WTC11 (cell line): ENCODE measurements around the gene NLRP6. TPM values are rescaled to one million over a fixed set of nuclear protein-coding genes. Genes with fewer than 3 reads are reported as not detected.

Experiments used
- ATAC-seq: fragments of 200-7000 bp; cut with Tn5 transposase; 2 replicates; pipeline ENCODE4 v1.10.0; 2021; ENCODE audit warnings: mild to moderate bottlenecking, moderate library complexity
- CTCF ChIA-PET: fragments of 300-600 bp; sonication (Branson Sonifier 250); formaldehyde crosslinking; loops from one replicate; lab custom pipeline; 2021; ENCODE audit warnings: antibody characterized with exemption; lab: Charles Lee
- POLR2A ChIA-PET: fragments of 350-600 bp; sonication (Branson Sonifier 250); formaldehyde crosslinking; loops from one replicate; lab custom pipeline; 2021; ENCODE audit warnings: antibody characterized with exemption; lab: Charles Lee
- DNase-seq: peaks from one replicate; pipeline ENCODE4 v3.0.0; 2021; ENCODE audit warnings: low spot score
- H3K27ac Mint-ChIP-seq: 2 replicates; pipeline ENCODE4 v1.8.0; 2021; ENCODE audit warnings: mixed read lengths
- H3K27me3 Mint-ChIP-seq: 2 replicates; pipeline ENCODE4 v1.8.0; 2021; ENCODE audit warnings: low read depth, mild to moderate bottlenecking, moderate library complexity, mixed read lengths
- H3K36me3 Mint-ChIP-seq: 2 replicates; pipeline ENCODE4 v1.8.0; 2021; ENCODE audit warnings: mixed read lengths
- H3K4me1 Mint-ChIP-seq: 2 replicates; pipeline ENCODE4 v1.8.0; 2022; ENCODE audit warnings: mixed read lengths
- H3K4me3 Mint-ChIP-seq: 2 replicates; pipeline ENCODE4 v1.8.0; 2021; ENCODE audit warnings: mild to moderate bottlenecking, moderate library complexity, mixed read lengths
- H3K9me3 Mint-ChIP-seq: 2 replicates; pipeline ENCODE4 v1.8.0; 2021; ENCODE audit warnings: mixed read lengths
- ATF1 ChIP-seq: sonication (generic); formaldehyde crosslinking; IDR thresholded peaks from 2 replicates; pipeline ENCODE4 v1.8.1; 2023; ENCODE audit warnings: mild to moderate bottlenecking, moderate library complexity, missing genetic modification reagents
- CREB1 ChIP-seq: sonication (generic); formaldehyde crosslinking; IDR thresholded peaks from 2 replicates; pipeline ENCODE4 v1.8.0; 2023; ENCODE audit warnings: mild to moderate bottlenecking, missing genetic modification reagents
- CREM ChIP-seq: sonication (generic); formaldehyde crosslinking; IDR thresholded peaks from 2 replicates; pipeline ENCODE4 v1.8.1; 2022; ENCODE audit warnings: mild to moderate bottlenecking, missing genetic modification reagents, moderate library complexity
- ELF4 ChIP-seq: sonication (generic); formaldehyde crosslinking; IDR thresholded peaks from 2 replicates; pipeline ENCODE4 v1.8.1; 2022; ENCODE audit warnings: low read depth, mild to moderate bottlenecking, moderate library complexity, missing genetic modification reagents
- FOXP1 ChIP-seq: sonication (generic); formaldehyde crosslinking; IDR thresholded peaks from 2 replicates; pipeline ENCODE4 v1.8.0; 2022; ENCODE audit warnings: missing genetic modification reagents, mild to moderate bottlenecking, moderate library complexity, borderline replicate concordance
- GTF2I ChIP-seq: fragments of 250-450 bp; sonication (Bioruptor Pico); conservative IDR thresholded peaks from 2 replicates; pipeline ENCODE4 v1.4.0; 2021; ENCODE audit warnings: mild to moderate bottlenecking
- JAZF1 ChIP-seq: fragments of 250-450 bp; sonication (Bioruptor Pico); IDR thresholded peaks from 2 replicates; pipeline ENCODE4 v1.9.0; 2021; ENCODE audit warnings: moderate library complexity, mild to moderate bottlenecking, inconsistent platforms
- JUN ChIP-seq: sonication (generic); formaldehyde crosslinking; IDR thresholded peaks from 2 replicates; pipeline ENCODE4 v1.8.0; 2023; ENCODE audit warnings: mild to moderate bottlenecking, missing genetic modification reagents
- NFE2L1 ChIP-seq: sonication (generic); formaldehyde crosslinking; IDR thresholded peaks from 2 replicates; pipeline ENCODE4 v1.8.1; 2023; ENCODE audit warnings: missing genetic modification reagents
- NR1H2 ChIP-seq: sonication (generic); formaldehyde crosslinking; IDR thresholded peaks from 2 replicates; pipeline ENCODE4 v1.9.0; 2021; ENCODE audit warnings: mild to moderate bottlenecking, moderate library complexity, missing genetic modification reagents
- OVOL2 ChIP-seq: fragments of 250-450 bp; sonication (Bioruptor Pico); IDR thresholded peaks from 2 replicates; pipeline ENCODE4 v1.9.0; 2021; ENCODE audit warnings: mild to moderate bottlenecking, borderline replicate concordance
- RORB ChIP-seq: fragments of 250-450 bp; sonication (Bioruptor Pico); IDR thresholded peaks from 2 replicates; pipeline ENCODE4 v1.9.0; 2021; ENCODE audit warnings: mild to moderate bottlenecking
- SMAD3 ChIP-seq: sonication (generic); formaldehyde crosslinking; IDR thresholded peaks from 2 replicates; pipeline ENCODE4 v1.8.0; 2022; ENCODE audit warnings: missing genetic modification reagents, mild to moderate bottlenecking, borderline replicate concordance
- SP1 ChIP-seq: sonication (generic); formaldehyde crosslinking; conservative IDR thresholded peaks from 2 replicates; pipeline ENCODE4 v1.8.1; 2022; ENCODE audit warnings: missing genetic modification reagents
- TCF7 ChIP-seq: sonication (generic); formaldehyde crosslinking; IDR thresholded peaks from 2 replicates; pipeline ENCODE4 v1.8.0; 2022; ENCODE audit warnings: mild to moderate bottlenecking, low read depth, missing genetic modification reagents, moderate library complexity
- TEAD1 ChIP-seq: sonication (generic); formaldehyde crosslinking; IDR thresholded peaks from 2 replicates; pipeline ENCODE4 v1.8.0; 2022; ENCODE audit warnings: mild to moderate bottlenecking, missing genetic modification reagents
- ZNF232 ChIP-seq: sonication (generic); formaldehyde crosslinking; IDR thresholded peaks from 2 replicates; pipeline ENCODE4 v1.8.0; 2022; ENCODE audit warnings: mild to moderate bottlenecking, missing genetic modification reagents
- ZNF263 ChIP-seq: sonication (generic); formaldehyde crosslinking; IDR thresholded peaks from 2 replicates; pipeline ENCODE4 v1.8.1; 2022; ENCODE audit warnings: low read depth, mild to moderate bottlenecking, moderate library complexity, missing genetic modification reagents
- total RNA-seq: library from RNA; stranded (reverse); gene quantifications from 3 replicates; pipeline ENCODE4 v1.2.3, GENCODE V29; 2021
- TF ChIP-seq, protein P1 (sequence below): sonication (generic); formaldehyde crosslinking; conservative IDR thresholded peaks from 2 replicates; pipeline ENCODE4 v1.8.1; 2022; ENCODE audit warnings: mild to moderate bottlenecking, missing genetic modification reagents
- TF ChIP-seq, protein P2 (sequence below): sonication (generic); formaldehyde crosslinking; IDR thresholded peaks from 2 replicates; pipeline ENCODE4 v1.8.0; 2023; ENCODE audit warnings: mild to moderate bottlenecking, missing genetic modification reagents
- TF ChIP-seq, protein P3 (sequence below): sonication (generic); formaldehyde crosslinking; IDR thresholded peaks from 2 replicates; pipeline ENCODE4 v1.8.0; 2023; ENCODE audit warnings: missing genetic modification reagents
- TF ChIP-seq, protein P4 (sequence below): sonication (generic); formaldehyde crosslinking; IDR thresholded peaks from 2 replicates; pipeline ENCODE4 v1.8.1; 2022; ENCODE audit warnings: low read depth, missing genetic modification reagents, borderline replicate concordance
- TF ChIP-seq, protein P5 (sequence below): sonication (generic); formaldehyde crosslinking; IDR thresholded peaks from 2 replicates; pipeline ENCODE4 v1.8.1; 2023; ENCODE audit warnings: mild to moderate bottlenecking, moderate library complexity, missing genetic modification reagents
- TF ChIP-seq, protein P6 (sequence below): sonication (generic); formaldehyde crosslinking; IDR thresholded peaks from 2 replicates; pipeline ENCODE4 v1.8.1; 2022; ENCODE audit warnings: mild to moderate bottlenecking, missing genetic modification reagents, moderate library complexity, borderline replicate concordance
- TF ChIP-seq, protein P7 (sequence below): fragments of 250-450 bp; sonication (Bioruptor Pico); IDR thresholded peaks from 2 replicates; pipeline ENCODE4 v1.8.0; 2021; ENCODE audit warnings: mild to moderate bottlenecking
- TF ChIP-seq, protein P8 (sequence below): sonication (generic); formaldehyde crosslinking; IDR thresholded peaks from 2 replicates; pipeline ENCODE4 v1.8.1; 2022; ENCODE audit warnings: low read depth, mild to moderate bottlenecking, moderate library complexity, missing genetic modification reagents, borderline replicate concordance

The NLRP6 gene
- total RNA-seq, 1 experiment from 2014 or later, result 0.09 TPM

DNA sequence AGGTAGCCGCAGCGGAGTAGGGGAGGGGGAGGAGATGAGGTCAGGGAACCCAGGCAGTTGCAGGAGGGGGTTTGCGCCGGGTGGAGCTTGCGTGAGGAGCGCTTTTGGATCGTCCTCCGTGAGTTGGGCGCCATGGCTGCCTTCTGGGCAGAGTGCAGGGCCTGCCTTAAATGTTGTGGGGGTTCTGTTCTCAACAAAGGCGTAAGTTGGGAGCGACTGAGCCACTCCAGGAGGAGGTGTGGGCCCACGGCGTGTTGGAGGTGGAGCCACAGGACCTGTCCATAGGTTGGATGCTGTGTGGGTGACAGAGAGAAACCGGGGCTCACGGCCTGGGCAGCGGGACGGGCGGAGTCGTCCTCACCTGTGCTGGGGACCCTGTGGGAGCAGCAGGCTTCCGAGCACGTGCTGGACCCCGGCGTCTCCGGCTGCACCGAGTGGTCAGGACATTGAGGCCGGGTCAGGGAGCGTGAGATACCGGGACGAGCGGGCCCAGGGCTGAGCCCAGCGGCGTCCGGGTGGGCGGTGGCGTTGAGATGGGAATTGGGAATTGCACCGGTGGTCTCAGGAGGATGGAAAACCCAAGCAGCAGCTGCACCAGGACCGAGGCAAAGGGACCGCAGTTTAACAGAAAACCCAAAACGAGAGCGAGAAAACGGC lies 9.7 kb downstream of the NLRP6 start:
- ChIA-PET POLR2A (interaction anchor here (0.6 to 0.8 kb wide), 2 partner anchors 40 to 49 kb away, joined by 4 to 5 read pairs; no protein-coding TSS in a partner anchor), CTCF (interaction anchor here (0.9 to 4.8 kb wide), 5 partner anchors 18 to 37 kb away, joined by 3 to 34 read pairs (median 13); no protein-coding TSS in a partner anchor)
- ATAC-seq (no peak; the same call in 1 of the 2 replicates), DNase-seq (peak; percentile 42)
- Mint-ChIP-seq H3K9me3 (no peaks in the 10 kb centered on the region), H3K4me3 (peak overlapping the region; percentile 75), H3K27me3 (peaks cover 25% of the 10 kb centered on the region), H3K27ac (peak overlapping the region; percentile 32; the same call in 1 of the 2 replicates), H3K4me1 (peaks cover 49% of the 10 kb centered on the region), H3K36me3 (peaks cover 13% of the 10 kb centered on the region; the same call in 1 of the 2 replicates)
- no peak for TF ChIP-seq ZNF232
- TF ChIP-seq FOXP1, result no peak
- TF ChIP-seq, protein P1, sequence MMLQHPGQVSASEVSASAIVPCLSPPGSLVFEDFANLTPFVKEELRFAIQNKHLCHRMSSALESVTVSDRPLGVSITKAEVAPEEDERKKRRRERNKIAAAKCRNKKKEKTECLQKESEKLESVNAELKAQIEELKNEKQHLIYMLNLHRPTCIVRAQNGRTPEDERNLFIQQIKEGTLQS (CRISPR knock-in tag), result no peak
- no peak for TF ChIP-seq JAZF1 (CRISPR knock-in tag)
- no peak for TF ChIP-seq CREB1
- TF ChIP-seq NR1H2 (CRISPR knock-in tag), result no peak
- TF ChIP-seq NFE2L1, result peak; percentile 29; the same call in 1 of the 2 replicates
- TF ChIP-seq ZNF263 (CRISPR knock-in tag), result no peak
- TF ChIP-seq ATF1 (CRISPR knock-in tag), result no peak
- TF ChIP-seq RORB (CRISPR knock-in tag), result no peak
- no peak for TF ChIP-seq CREM (CRISPR knock-in tag)
- TF ChIP-seq SMAD3 (CRISPR knock-in tag), result peak; percentile 64; the same call in 1 of the 2 replicates
- TF ChIP-seq, protein P2, sequence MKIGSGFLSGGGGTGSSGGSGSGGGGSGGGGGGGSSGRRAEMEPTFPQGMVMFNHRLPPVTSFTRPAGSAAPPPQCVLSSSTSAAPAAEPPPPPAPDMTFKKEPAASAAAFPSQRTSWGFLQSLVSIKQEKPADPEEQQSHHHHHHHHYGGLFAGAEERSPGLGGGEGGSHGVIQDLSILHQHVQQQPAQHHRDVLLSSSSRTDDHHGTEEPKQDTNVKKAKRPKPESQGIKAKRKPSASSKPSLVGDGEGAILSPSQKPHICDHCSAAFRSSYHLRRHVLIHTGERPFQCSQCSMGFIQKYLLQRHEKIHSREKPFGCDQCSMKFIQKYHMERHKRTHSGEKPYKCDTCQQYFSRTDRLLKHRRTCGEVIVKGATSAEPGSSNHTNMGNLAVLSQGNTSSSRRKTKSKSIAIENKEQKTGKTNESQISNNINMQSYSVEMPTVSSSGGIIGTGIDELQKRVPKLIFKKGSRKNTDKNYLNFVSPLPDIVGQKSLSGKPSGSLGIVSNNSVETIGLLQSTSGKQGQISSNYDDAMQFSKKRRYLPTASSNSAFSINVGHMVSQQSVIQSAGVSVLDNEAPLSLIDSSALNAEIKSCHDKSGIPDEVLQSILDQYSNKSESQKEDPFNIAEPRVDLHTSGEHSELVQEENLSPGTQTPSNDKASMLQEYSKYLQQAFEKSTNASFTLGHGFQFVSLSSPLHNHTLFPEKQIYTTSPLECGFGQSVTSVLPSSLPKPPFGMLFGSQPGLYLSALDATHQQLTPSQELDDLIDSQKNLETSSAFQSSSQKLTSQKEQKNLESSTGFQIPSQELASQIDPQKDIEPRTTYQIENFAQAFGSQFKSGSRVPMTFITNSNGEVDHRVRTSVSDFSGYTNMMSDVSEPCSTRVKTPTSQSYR, result 0 out of 2 replicates have a peak, but pooled peaks have one; percentile 16
- TF ChIP-seq, protein P3, sequence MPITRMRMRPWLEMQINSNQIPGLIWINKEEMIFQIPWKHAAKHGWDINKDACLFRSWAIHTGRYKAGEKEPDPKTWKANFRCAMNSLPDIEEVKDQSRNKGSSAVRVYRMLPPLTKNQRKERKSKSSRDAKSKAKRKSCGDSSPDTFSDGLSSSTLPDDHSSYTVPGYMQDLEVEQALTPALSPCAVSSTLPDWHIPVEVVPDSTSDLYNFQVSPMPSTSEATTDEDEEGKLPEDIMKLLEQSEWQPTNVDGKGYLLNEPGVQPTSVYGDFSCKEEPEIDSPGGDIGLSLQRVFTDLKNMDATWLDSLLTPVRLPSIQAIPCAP (CRISPR knock-in tag), result 0 out of 2 replicates have a peak, but pooled peaks have one; percentile 75
- TF ChIP-seq, protein P4, sequence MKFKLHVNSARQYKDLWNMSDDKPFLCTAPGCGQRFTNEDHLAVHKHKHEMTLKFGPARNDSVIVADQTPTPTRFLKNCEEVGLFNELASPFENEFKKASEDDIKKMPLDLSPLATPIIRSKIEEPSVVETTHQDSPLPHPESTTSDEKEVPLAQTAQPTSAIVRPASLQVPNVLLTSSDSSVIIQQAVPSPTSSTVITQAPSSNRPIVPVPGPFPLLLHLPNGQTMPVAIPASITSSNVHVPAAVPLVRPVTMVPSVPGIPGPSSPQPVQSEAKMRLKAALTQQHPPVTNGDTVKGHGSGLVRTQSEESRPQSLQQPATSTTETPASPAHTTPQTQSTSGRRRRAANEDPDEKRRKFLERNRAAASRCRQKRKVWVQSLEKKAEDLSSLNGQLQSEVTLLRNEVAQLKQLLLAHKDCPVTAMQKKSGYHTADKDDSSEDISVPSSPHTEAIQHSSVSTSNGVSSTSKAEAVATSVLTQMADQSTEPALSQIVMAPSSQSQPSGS (CRISPR knock-in tag), result no peak
- TF ChIP-seq, protein P5, sequence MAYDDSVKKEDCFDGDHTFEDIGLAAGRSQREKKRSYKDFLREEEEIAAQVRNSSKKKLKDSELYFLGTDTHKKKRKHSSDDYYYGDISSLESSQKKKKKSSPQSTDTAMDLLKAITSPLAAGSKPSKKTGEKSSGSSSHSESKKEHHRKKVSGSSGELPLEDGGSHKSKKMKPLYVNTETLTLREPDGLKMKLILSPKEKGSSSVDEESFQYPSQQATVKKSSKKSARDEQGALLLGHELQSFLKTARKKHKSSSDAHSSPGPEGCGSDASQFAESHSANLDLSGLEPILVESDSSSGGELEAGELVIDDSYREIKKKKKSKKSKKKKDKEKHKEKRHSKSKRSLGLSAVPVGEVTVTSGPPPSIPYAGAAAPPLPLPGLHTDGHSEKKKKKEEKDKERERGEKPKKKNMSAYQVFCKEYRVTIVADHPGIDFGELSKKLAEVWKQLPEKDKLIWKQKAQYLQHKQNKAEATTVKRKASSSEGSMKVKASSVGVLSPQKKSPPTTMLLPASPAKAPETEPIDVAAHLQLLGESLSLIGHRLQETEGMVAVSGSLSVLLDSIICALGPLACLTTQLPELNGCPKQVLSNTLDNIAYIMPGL (CRISPR knock-in tag), result no peak
- TF ChIP-seq, protein P6, sequence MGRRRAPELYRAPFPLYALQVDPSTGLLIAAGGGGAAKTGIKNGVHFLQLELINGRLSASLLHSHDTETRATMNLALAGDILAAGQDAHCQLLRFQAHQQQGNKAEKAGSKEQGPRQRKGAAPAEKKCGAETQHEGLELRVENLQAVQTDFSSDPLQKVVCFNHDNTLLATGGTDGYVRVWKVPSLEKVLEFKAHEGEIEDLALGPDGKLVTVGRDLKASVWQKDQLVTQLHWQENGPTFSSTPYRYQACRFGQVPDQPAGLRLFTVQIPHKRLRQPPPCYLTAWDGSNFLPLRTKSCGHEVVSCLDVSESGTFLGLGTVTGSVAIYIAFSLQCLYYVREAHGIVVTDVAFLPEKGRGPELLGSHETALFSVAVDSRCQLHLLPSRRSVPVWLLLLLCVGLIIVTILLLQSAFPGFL (CRISPR knock-in tag), result no peak
- TF ChIP-seq JUN (CRISPR knock-in tag), result no peak
- no peak for TF ChIP-seq SP1 (CRISPR knock-in tag)
- TF ChIP-seq TCF7 (CRISPR knock-in tag), result no peak
- TF ChIP-seq GTF2I (CRISPR knock-in tag), result no peak
- TF ChIP-seq, protein P7, sequence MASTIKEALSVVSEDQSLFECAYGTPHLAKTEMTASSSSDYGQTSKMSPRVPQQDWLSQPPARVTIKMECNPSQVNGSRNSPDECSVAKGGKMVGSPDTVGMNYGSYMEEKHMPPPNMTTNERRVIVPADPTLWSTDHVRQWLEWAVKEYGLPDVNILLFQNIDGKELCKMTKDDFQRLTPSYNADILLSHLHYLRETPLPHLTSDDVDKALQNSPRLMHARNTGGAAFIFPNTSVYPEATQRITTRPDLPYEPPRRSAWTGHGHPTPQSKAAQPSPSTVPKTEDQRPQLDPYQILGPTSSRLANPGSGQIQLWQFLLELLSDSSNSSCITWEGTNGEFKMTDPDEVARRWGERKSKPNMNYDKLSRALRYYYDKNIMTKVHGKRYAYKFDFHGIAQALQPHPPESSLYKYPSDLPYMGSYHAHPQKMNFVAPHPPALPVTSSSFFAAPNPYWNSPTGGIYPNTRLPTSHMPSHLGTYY (CRISPR knock-in tag), result no peak
- no peak for TF ChIP-seq ELF4 (CRISPR knock-in tag)
- TF ChIP-seq, protein P8, sequence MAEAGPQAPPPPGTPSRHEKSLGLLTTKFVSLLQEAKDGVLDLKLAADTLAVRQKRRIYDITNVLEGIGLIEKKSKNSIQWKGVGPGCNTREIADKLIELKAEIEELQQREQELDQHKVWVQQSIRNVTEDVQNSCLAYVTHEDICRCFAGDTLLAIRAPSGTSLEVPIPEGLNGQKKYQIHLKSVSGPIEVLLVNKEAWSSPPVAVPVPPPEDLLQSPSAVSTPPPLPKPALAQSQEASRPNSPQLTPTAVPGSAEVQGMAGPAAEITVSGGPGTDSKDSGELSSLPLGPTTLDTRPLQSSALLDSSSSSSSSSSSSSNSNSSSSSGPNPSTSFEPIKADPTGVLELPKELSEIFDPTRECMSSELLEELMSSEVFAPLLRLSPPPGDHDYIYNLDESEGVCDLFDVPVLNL, result no peak
- TF ChIP-seq TEAD1 (CRISPR knock-in tag), result no peak
- TF ChIP-seq OVOL2 (CRISPR knock-in tag), result no peak
